A549 (cell line): ENCODE results near the gene EFEMP2.

Experiments
- CEBPB ChIP-seq, 2 experiments: fragments of >200 bp in 1 of 2; sonication (Bioruptor Twin) in 1 of 2; formaldehyde crosslinking in 1 of 2; IDR thresholded peaks; 2 replicates each; pipeline ENCODE4 v1.6.1; 2012 to 2016
- EHMT2 ChIP-seq: fragments of 200-600 bp; sonication (generic); IDR thresholded peaks from 2 replicates; pipeline ENCODE4 v1.6.1; 2016; ENCODE audit warnings: antibody characterized with exemption, low read depth, mild to moderate bottlenecking, moderate library complexity
- ESRRA ChIP-seq: fragments of 150-350 bp; IDR thresholded peaks from 2 replicates; pipeline ENCODE4 v1.6.1; 2014; ENCODE audit warnings: mild to moderate bottlenecking, low read length, borderline replicate concordance
- JUN ChIP-seq, 2 experiments: fragments of >200 bp; sonication (Bioruptor Twin); formaldehyde crosslinking; IDR thresholded peaks; 2 replicates in 1 of 2; 3 replicates in 1 of 2; pipeline ENCODE4 v1.6.1; 2016 to 2017
- RFX5 ChIP-seq: fragments of 450-650 bp; IDR thresholded peaks from 2 replicates; pipeline ENCODE4 v1.7.1; 2014; ENCODE audit warnings: antibody characterized with exemption, mild to moderate bottlenecking, moderate library complexity
- USF2 ChIP-seq: fragments of 450-650 bp; IDR thresholded peaks from 2 replicates; pipeline ENCODE4 v1.6.1; 2014; ENCODE audit warnings: antibody characterized with exemption
- TF ChIP-seq, protein P1 (sequence below): fragments of >200 bp; sonication (Bioruptor Twin); formaldehyde crosslinking; IDR thresholded peaks from 3 replicates; pipeline ENCODE4 v1.5.1; 2016

- TF ChIP-seq, protein P1, sequence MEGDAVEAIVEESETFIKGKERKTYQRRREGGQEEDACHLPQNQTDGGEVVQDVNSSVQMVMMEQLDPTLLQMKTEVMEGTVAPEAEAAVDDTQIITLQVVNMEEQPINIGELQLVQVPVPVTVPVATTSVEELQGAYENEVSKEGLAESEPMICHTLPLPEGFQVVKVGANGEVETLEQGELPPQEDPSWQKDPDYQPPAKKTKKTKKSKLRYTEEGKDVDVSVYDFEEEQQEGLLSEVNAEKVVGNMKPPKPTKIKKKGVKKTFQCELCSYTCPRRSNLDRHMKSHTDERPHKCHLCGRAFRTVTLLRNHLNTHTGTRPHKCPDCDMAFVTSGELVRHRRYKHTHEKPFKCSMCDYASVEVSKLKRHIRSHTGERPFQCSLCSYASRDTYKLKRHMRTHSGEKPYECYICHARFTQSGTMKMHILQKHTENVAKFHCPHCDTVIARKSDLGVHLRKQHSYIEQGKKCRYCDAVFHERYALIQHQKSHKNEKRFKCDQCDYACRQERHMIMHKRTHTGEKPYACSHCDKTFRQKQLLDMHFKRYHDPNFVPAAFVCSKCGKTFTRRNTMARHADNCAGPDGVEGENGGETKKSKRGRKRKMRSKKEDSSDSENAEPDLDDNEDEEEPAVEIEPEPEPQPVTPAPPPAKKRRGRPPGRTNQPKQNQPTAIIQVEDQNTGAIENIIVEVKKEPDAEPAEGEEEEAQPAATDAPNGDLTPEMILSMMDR: no peak
- TF ChIP-seq JUN (IDR thresholded peaks at IDR 0.05) (no peak; a peak in 1 of 5 replicates), EHMT2 (no peak), ESRRA (no peak), USF2 (no peak), CEBPB (IDR thresholded peaks at IDR 0.05) (no peak), RFX5 (no peak)
Measured at GRCh38 chr11:65857500-65857852, 15.1 kb downstream of the EFEMP2 start.
